HG03565 (cell line): ENCODE measurements around the gene METTL15.
"Not testable (repeated sequence)": the region's sequence is repeated elsewhere in the genome, so short reads cannot be mapped to it uniquely, and the experiment has no call there.

Experiments
- ATAC-seq: cut with Tn5 transposase; IDR thresholded peaks from one replicate; pipeline ENCODE4 v1.9.1; 2021; ENCODE audit warnings: mild to moderate bottlenecking, moderate library complexity; ENCODE audit not compliant: unreplicated experiment

Gene METTL15

DNA sequence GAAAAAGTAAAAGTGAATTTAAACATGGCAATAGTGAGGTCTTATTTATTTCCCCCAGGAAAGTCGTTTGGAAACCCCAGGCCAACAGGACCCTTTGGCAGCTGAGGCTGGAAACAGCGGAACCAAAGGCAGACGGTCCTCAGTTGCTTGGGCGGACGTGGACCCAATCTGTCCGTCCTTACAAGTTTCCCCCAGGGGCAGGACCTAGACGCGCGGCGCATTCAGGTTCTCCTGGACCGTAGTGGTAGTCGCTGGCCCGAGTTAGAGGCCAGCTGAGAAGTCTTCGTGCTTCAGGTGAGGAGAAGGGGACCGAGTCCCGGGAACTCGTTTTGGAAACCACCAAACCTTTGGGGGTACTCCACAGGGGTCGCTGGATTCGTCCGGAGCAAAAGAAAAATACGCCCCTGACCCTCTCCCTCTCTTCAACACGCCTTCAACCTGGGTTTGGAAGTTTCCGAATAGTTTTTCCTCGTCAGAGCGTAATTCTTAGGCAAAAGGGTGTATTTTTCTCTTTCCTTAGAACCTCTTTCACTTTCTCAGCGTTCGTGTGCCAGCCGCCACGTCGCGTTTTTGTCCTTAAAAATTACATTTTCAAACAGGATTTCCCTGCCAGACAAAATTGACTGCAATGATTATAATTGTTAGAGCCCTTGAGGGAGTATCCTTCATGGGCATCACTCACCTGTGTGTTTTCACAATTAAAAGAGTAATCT, 2.1 kb downstream of the METTL15 start:
- ATAC-seq, result peak; percentile 29

- no peak for ATAC-seq
Measured at GRCh38 chr11:28110821-28111200, 2.6 kb downstream of the METTL15 start.

- no peak for ATAC-seq
Measured at GRCh38 chr11:28114116-28114515, 5.9 kb downstream of the METTL15 start.

DNA sequence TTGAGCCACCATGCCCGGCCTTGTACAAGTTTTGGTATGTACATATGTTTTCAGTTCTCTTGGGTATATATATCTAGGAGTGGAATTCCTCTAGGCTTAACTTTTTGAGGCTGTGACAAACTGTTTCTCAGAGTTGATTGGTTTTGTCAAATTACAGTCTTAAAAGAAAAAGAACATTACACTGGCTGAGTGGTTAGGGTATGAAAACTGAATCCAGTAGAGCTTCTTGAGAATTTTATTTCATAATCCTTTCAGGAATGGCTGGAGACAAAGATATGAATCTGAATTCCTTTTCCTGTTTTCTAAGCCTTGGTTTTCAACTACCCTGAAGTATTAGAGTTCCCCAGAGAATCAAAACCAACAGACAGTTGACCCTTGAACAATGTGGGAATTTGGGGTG, 6.5 kb downstream of the METTL15 start:
- ATAC-seq, result no peak

GRCh38 chr11:28117712-28118111, 9.5 kb downstream of the METTL15 start:
- no peak for ATAC-seq

DNA sequence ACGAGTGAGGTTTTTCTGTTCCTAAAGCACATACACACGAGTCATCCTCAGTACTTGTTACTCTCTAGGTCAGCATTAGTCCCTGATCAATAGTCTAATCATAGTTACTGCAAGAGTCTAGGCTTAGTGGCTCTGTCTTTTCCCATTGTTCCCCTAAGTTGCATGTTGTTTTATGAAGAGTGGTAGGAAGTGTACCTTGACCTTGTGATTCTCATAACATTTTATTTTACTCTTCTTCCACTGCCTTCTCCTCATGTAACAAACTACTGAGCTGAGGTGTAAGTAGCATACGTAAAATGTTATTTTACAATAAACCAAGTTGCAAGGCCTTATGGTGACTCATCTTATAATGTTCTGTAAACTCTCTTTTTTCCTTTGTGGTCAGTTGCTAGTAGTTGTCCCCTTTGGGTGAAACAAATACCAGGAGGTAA, 15.0 kb downstream of the METTL15 start:
- no peak for ATAC-seq

GRCh38 chr11:28132548-28132947, 24.4 kb downstream of the METTL15 start:
- ATAC-seq, result no peak

- ATAC-seq, result no peak
Measured at GRCh38 chr11:28133146-28133545, 25.0 kb downstream of the METTL15 start.

GRCh38 chr11:28136157-28136556, 28.0 kb downstream of the METTL15 start:
- ATAC-seq, result not testable (repeated sequence)

DNA sequence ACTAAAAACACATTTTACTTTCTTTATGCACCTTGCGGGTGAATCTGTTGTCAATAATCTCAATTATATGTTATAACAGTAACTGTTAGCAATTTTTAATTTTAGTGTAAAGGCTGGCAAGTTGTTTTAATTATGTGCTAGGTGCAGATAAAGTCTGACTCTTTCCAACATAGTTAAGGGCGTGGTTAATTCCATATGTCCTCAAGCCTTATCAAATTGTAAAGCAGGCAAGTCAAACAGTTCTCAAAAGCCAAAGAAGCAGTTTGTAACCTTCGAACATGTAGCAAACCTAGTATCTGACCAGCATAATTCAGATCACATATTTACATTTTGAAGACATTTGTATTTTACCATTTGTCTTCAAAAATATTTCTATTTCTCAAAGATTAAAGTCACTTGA, 29.2 kb downstream of the METTL15 start:
- ATAC-seq, result no peak

DNA sequence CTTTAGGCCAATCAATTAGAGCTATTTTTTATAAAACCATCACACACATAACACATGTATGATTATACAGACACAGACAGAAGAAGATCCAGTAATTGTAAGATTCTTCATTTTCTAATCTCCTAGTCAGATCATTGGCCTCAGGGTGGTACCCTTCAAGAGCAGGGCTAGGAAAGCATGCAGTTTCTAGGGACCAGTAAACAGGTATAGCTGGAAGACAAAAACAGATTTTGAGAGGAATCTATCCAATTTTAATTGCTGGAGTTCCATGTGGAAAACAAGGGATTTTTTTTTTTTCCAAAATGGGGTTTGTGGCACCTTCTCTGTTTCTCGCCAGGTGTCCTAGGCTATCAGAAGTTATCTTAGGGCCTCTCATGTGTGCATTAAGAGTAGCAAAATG, 29.6 kb downstream of the METTL15 start:
- ATAC-seq, result no peak

DNA sequence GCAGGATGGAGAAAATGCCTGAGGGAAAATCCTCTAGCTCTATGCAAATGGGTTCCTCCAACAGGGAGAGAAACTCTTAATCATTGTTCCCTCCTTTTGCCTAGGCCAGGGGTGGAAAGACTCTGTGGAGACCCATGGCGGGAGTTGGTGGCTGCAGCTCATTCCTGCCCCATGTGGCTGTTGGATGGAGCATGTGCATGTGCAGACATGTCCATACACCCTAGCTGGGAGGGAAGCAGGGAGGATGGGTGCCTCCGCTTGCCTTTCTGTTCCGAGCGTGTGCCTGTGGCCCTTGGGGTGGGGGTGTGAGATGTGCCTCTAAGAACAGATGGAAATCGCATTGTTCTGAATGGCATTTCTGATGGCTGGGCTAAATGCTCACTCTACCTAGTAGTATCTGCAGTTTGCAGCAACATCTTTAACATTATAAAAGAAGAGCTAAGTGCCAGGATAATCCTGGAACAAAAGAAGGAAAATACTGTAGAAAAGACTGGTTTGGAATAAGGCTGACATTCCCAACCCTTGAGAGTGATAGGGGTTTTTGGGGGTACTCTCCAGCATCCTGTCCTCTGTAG, 31.7 kb downstream of the METTL15 start:
- no peak for ATAC-seq

- ATAC-seq, result no peak
Measured at GRCh38 chr11:28140689-28141455, 32.7 kb downstream of the METTL15 start.

DNA sequence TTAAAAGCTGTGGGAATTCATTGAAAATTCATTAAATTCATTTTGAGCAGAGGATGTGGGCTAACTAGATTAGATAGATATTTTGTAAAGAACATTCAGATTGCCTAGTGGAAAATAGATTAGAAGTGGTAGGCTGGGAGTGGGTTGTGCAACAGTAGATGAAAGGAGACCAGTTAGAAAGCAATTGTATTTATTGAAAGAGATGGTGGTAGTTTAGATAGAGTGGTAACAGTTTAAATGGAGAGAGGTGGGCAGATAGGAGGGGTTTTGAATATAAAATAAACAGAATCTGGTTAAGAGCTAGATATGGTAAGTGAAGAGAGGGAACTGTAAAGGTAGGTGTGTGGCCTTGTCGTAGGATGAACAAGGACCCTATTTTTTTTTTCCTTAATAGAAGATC, 34.5 kb downstream of the METTL15 start:
- ATAC-seq, result no peak

- no peak for ATAC-seq
Measured at GRCh38 chr11:28144808-28145207, 36.6 kb downstream of the METTL15 start.

DNA sequence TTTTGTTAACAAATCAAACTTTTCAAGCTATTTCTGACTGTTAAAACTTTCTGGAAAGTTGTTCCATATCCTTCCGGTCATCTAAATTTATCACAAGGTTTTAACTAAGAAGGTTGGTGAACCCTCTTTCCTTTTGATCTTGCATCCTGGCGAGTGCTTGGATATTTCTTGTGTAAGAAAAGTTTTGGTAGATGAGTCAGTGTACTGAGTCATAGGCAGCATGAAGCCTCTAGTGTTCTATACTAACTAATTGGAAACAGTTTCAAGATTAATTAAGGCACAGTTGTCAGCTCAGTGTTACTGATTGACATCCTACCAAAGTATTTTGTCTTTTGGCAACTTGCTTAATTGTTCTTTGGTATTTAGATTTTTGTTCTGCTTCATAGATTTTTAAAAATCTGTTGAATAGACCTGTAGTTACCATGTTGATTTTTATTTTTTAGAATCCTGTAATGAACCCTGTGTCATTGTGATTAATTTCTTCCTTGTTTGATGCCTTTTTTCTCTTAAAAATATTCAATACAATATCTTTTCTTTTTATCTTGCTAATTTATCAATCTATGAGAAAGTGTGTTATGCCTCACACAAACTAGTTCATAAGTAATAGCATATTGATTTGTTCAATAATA, 38.0 kb downstream of the METTL15 start:
- ATAC-seq, result no peak

GRCh38 chr11:28152743-28153142, 44.6 kb downstream of the METTL15 start:
- ATAC-seq, result no peak

DNA sequence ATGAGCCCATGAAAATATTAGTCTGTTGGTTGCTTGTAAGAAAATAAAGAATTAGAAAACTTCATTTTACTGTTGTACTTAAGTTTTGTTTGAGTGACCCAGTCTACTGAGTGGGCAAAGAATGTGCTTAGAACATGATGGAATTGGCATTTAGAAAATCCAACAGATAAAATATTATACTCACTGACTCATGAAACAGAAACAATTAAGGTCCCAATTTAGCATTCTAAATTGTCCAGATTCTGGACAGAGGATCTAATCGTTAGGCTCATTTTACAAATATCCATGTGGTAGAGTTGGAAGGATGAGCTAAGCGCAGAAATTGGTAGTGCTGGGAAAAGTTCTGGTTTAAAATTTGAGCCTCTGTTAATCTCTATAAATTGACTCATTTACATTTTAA, 45.4 kb downstream of the METTL15 start:
- no peak for ATAC-seq

- no peak for ATAC-seq
Measured at GRCh38 chr11:28168718-28169117, 60.5 kb downstream of the METTL15 start.

DNA sequence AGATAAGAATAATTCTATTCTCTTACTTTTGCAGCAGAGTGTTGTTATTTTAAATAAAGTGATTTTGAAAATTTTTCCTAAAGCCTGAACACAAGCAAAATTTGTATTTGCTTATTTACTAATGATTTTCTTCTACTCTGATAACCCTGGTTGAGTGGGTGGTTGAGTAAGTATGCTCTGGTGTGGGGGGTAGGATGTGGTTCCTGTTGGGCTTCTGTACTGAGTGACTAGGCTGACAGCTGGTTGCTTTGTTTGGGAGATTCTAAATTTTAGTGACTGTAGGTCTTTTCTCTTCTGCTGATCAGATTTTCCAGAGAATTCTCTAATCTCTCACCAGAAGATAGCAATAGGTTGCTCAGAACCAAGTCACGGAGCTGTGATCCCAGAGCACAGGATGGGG, 61.6 kb downstream of the METTL15 start:
- peak; percentile 40 for ATAC-seq

- ATAC-seq, result no peak
Measured at GRCh38 chr11:28170759-28171158, 62.6 kb downstream of the METTL15 start.

GRCh38 chr11:28176351-28176750, 68.2 kb downstream of the METTL15 start:
- no peak for ATAC-seq
